ENCODE measurements around the gene SNX32.

DNA sequence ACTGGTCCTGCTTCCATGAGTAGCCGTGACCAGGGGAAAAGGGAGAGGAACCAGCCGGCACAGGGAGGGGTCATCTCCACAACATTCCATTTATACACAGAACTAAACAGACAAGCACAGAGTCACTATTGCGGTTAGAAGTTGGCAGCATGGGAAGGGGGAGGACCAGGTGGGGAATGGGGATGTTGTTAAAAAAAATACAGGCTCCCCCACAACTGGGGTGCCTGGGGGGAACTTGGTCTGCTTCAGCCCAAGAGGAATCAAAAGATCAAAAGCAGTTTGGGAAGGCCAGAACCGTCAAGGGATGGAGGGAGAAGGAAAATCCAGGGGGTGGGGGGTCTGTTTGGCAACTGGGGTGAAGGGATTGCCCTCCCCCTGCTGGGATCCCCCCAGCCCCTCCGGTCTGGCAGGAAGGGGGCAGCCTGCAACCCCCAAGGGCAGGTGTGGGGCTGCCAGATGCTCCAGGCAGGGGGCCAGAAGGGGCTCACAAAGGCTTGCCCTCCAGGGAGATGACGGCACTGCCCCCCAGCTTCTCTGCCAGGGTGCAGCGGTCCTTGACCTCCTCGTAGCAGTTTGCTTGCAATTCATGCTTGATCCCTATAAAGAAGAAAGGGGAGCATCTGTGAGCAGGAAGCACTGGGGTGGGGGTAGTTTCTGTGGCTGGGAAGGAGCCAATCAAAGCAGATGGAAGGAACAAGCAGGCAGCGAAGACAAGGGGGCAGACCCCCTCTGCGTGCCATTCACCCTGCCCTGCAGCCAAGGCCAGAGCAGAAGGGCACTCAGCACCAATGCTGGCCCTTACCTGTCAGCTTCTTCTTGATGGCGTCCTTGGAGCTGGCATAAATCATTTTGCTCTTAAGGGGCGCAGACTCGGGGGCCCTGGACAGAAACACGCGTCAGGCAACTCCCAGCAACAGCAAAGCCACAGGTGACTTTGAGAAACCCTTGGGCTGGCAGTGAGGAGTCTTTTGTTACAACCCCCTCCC lies 21.4 kb downstream of the SNX32 start:
- TF ChIP-seq HDAC2 (IDR thresholded peaks at IDR 0.05) (no peak), CBX2 (IDR thresholded peaks at IDR 0.05; ENCODE audit: borderline replicate concordance, low read depth) (no peak), SMC3 (IDR thresholded peaks at IDR 0.05) (no peak), MYC (IDR thresholded peaks at IDR 0.05; ENCODE audit: borderline replicate concordance, low read length) (no peak), RFX5 (IDR thresholded peaks at IDR 0.05) (no peak), MAZ (IDR thresholded peaks at IDR 0.05; ENCODE audit: borderline replicate concordance, low read depth, low read length) (no peak), KDM1A (IDR thresholded peaks at IDR 0.05; ENCODE audit: low read depth) (no peak), PHF8 (IDR thresholded peaks at IDR 0.05; ENCODE audit: borderline replicate concordance, low read depth) (no peak), POLR2A (IDR thresholded peaks at IDR 0.05; ENCODE audit: low read length) (no peak), FOSL2 (IDR thresholded peaks at IDR 0.05) (no peak), FOSL2 (CRISPR knock-in tag; IDR thresholded peaks at IDR 0.05) (no peak)
- TF ChIP-seq, protein P1, sequence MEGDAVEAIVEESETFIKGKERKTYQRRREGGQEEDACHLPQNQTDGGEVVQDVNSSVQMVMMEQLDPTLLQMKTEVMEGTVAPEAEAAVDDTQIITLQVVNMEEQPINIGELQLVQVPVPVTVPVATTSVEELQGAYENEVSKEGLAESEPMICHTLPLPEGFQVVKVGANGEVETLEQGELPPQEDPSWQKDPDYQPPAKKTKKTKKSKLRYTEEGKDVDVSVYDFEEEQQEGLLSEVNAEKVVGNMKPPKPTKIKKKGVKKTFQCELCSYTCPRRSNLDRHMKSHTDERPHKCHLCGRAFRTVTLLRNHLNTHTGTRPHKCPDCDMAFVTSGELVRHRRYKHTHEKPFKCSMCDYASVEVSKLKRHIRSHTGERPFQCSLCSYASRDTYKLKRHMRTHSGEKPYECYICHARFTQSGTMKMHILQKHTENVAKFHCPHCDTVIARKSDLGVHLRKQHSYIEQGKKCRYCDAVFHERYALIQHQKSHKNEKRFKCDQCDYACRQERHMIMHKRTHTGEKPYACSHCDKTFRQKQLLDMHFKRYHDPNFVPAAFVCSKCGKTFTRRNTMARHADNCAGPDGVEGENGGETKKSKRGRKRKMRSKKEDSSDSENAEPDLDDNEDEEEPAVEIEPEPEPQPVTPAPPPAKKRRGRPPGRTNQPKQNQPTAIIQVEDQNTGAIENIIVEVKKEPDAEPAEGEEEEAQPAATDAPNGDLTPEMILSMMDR (IDR thresholded peaks at IDR 0.05): no peak
